Posterior cingulate gyrus (tissue), 11 donors: ENCODE measurements around the gene HAUS3.

Source experiments
- DNase-seq, 10 donors: peaks; one replicate each; pipeline versions ENCODE4 v3.0.0 to v3.0.0-alpha.2; 2020 to 2021; ENCODE audit warnings: mixed read lengths in 3 of 10
- intact Hi-C: fragments of 100-400 bp; cut with DNase I; formaldehyde crosslinking; loops from one replicate; pipeline ENCODE4 v1.15.1; 2023

Gene HAUS3

GRCh38 chr4:2179717-2180116, 62.2 kb downstream of the HAUS3 start:
- intact Hi-C loops: no loop called here
- DNase-seq: no peak

GRCh38 chr4:2178986-2179385, 62.9 kb downstream of the HAUS3 start:
- no peak for DNase-seq
- intact Hi-C loops: no loop called here
